Retinal pigment epithelial cell (primary cell): ENCODE data around the gene DGKI.

Experiments
- DNase-seq: peaks from one replicate; pipeline ENCODE4 v3.0.0-alpha.2; 2010; ENCODE audit warnings: low read depth
- H3K4me3 ChIP-seq: 2 replicates; pipeline ENCODE4 v1.5.1; 2011; ENCODE audit warnings: mild to moderate bottlenecking, low read length, control low read depth, moderate library complexity
- CTCF ChIP-seq: conservative IDR thresholded peaks from 2 replicates; pipeline ENCODE4 v1.5.1; 2011; ENCODE audit warnings: low read depth, low read length, control low read depth, inconsistent platforms

DGKI gene

GRCh38 chr7:137664846-137665245, 181.9 kb downstream of the DGKI start:
- DNase-seq = no peak

GRCh38 chr7:137661634-137662033, 185.1 kb downstream of the DGKI start:
- no peak for DNase-seq
- no peak for TF ChIP-seq CTCF
- H3K4me3 ChIP-seq = no peak overlapping the region

More at GRCh38 chr7:137664846-137665245, 181.9 kb downstream of the DGKI start:
- no peak overlapping the region for H3K4me3 ChIP-seq
- no peak for TF ChIP-seq CTCF

- no peak overlapping the region for H3K4me3 ChIP-seq
- DNase-seq = no peak
- TF ChIP-seq CTCF = no peak
These were observed 188.4 kb downstream of the DGKI start for GRCh38 chr7:137658190-137658900.

- no peak for DNase-seq
- TF ChIP-seq CTCF = no peak
- H3K4me3 ChIP-seq = no peak overlapping the region
These were observed 189.1 kb downstream of the DGKI start for GRCh38 chr7:137657476-137658189.

- TF ChIP-seq CTCF = no peak
- no peak for DNase-seq
- H3K4me3 ChIP-seq = no peak overlapping the region
These were observed 189.9 kb downstream of the DGKI start for GRCh38 chr7:137656850-137657232.

- DNase-seq = no peak
- no peak overlapping the region for H3K4me3 ChIP-seq
- TF ChIP-seq CTCF = peak; percentile 79
These were observed 190.4 kb downstream of the DGKI start for GRCh38 chr7:137656227-137656849.
